NCI-H187 (cell line): Measurements from ENCODE around the gene KIAA1217.

ENCODE experiments used
- DNase-seq, 2 experiments: peaks; one replicate each; lab custom pipeline; 2025; lab: John Stamatoyannopoulos, UW

Gene KIAA1217

GRCh38 chr10:24406809-24407483, 198.0 kb downstream of the KIAA1217 start:
- no peak for DNase-seq

GRCh38 chr10:24407928-24408327, 199.0 kb downstream of the KIAA1217 start:
- no peak for DNase-seq

- no peak for DNase-seq
These were observed 199.4 kb downstream of the KIAA1217 start for GRCh38 chr10:24408365-24408764.

GRCh38 chr10:24414597-24414996, 205.7 kb downstream of the KIAA1217 start:
- no peak for DNase-seq

- DNase-seq, result no peak
These were observed 206.7 kb downstream of the KIAA1217 start for GRCh38 chr10:24415455-24416125.

GRCh38 chr10:24416248-24416647, 207.3 kb downstream of the KIAA1217 start:
- DNase-seq, result no peak

- DNase-seq, result no peak
These were observed 208.1 kb downstream of the KIAA1217 start for GRCh38 chr10:24417053-24417452.

GRCh38 chr10:24418532-24418931, 209.6 kb downstream of the KIAA1217 start:
- no peak for DNase-seq

GRCh38 chr10:24419066-24419465, 210.1 kb downstream of the KIAA1217 start:
- DNase-seq, result no peak

- DNase-seq, result no peak
These were observed 216.2 kb downstream of the KIAA1217 start for GRCh38 chr10:24425151-24425550.

GRCh38 chr10:24427678-24428409, 218.9 kb downstream of the KIAA1217 start:
- no peak for DNase-seq

- no peak for DNase-seq
These were observed 219.5 kb downstream of the KIAA1217 start for GRCh38 chr10:24428410-24428782.

- no peak for DNase-seq
These were observed 221.7 kb downstream of the KIAA1217 start for GRCh38 chr10:24430591-24430990.

GRCh38 chr10:24432478-24433416, 223.8 kb downstream of the KIAA1217 start:
- DNase-seq, result no peak

- DNase-seq, result no peak
These were observed 224.8 kb downstream of the KIAA1217 start for GRCh38 chr10:24433705-24434104.

- no peak for DNase-seq
These were observed 226.0 kb downstream of the KIAA1217 start for GRCh38 chr10:24434961-24435360.

- no peak for DNase-seq
These were observed 226.4 kb downstream of the KIAA1217 start for GRCh38 chr10:24435374-24435773.

- DNase-seq, result no peak
These were observed 228.4 kb downstream of the KIAA1217 start for GRCh38 chr10:24437302-24437701.

GRCh38 chr10:24438800-24439199, 229.9 kb downstream of the KIAA1217 start:
- no peak for DNase-seq

GRCh38 chr10:24439935-24440334, 231.0 kb downstream of the KIAA1217 start:
- no peak for DNase-seq

- DNase-seq, result no peak
These were observed 232.2 kb downstream of the KIAA1217 start for GRCh38 chr10:24440817-24441797.
